GM23338 (cell line): ENCODE results near the gene STAB2. TPM values are rescaled to one million over a fixed set of nuclear protein-coding genes. Genes with fewer than 3 reads are reported as not detected.

Experiments used
- ATAC-seq: fragments of 200-7000 bp; cut with Tn5 transposase; 3 replicates; pipeline ENCODE4 v1.9.1; 2020
- DNase-seq: peaks from one replicate; pipeline ENCODE4 v3.0.0-alpha.2; 2015; ENCODE audit warnings: low spot score
- H2AFZ ChIP-seq: fragments of 200-600 bp; sonication (generic); 2 replicates; pipeline ENCODE4 v1.8.0; 2016; ENCODE audit warnings: antibody characterized with exemption, mild to moderate bottlenecking, moderate library complexity
- H3F3A ChIP-seq: fragments of 200-600 bp; sonication (generic); replicated peaks from 2 replicates; pipeline ENCODE4 v1.8.0; 2017; ENCODE audit warnings: antibody characterized with exemption, mixed run types, low read depth
- H3K27ac ChIP-seq: fragments of 200-600 bp; sonication (generic); 2 replicates; pipeline ENCODE4 v1.6.1; 2016; ENCODE audit warnings: low read depth
- H3K27me3 ChIP-seq: fragments of 200-600 bp; sonication (generic); 2 replicates; pipeline ENCODE4 v1.8.0; 2016; ENCODE audit warnings: mild to moderate bottlenecking, mixed run types, moderate library complexity; ENCODE audit not compliant: insufficient read depth
- H3K36me3 ChIP-seq: fragments of 200-600 bp; sonication (generic); 2 replicates; pipeline ENCODE4 v1.8.0; 2016; ENCODE audit warnings: mild to moderate bottlenecking; ENCODE audit not compliant: insufficient read depth
- H3K4me1 ChIP-seq: fragments of 200-600 bp; sonication (generic); 2 replicates; pipeline ENCODE4 v1.8.0; 2016; ENCODE audit warnings: mild to moderate bottlenecking, moderate library complexity; ENCODE audit not compliant: insufficient read depth
- H3K4me2 ChIP-seq: fragments of 200-600 bp; sonication (generic); 2 replicates; pipeline ENCODE4 v1.7.1; 2017; ENCODE audit warnings: mixed run types
- H3K4me3 ChIP-seq: fragments of 200-600 bp; sonication (generic); 2 replicates; pipeline ENCODE4 v1.6.1; 2016; ENCODE audit warnings: mixed run types
- H3K79me2 ChIP-seq: fragments of 200-600 bp; sonication (generic); replicated peaks from 2 replicates; pipeline ENCODE4 v1.8.0; 2017; ENCODE audit warnings: mild to moderate bottlenecking; ENCODE audit not compliant: insufficient read depth
- H3K9me2 ChIP-seq: fragments of 200-600 bp; sonication (generic); 2 replicates; pipeline ENCODE4 v1.8.0; 2017; ENCODE audit not compliant: insufficient read depth
- H4K20me1 ChIP-seq: fragments of 200-600 bp; sonication (generic); replicated peaks from 2 replicates; pipeline ENCODE4 v1.8.0; 2017; ENCODE audit warnings: mild to moderate bottlenecking; ENCODE audit not compliant: insufficient read depth
- H3K27ac Mint-ChIP-seq: 2 replicates; pipeline ENCODE4 v1.8.0; 2020; ENCODE audit warnings: inconsistent platforms, mild to moderate bottlenecking, moderate library complexity, mixed read lengths
- H3K27me3 Mint-ChIP-seq: 3 replicates; pipeline ENCODE4 v1.8.0; 2022; ENCODE audit warnings: low read depth, mild to moderate bottlenecking, moderate library complexity, mixed read lengths, inconsistent platforms; ENCODE audit not compliant: insufficient read depth, poor library complexity
- H3K36me3 Mint-ChIP-seq: 3 replicates; pipeline ENCODE4 v1.8.0; 2021; ENCODE audit warnings: low read depth, mild to moderate bottlenecking, inconsistent platforms, moderate library complexity, mixed read lengths
- H3K4me1 Mint-ChIP-seq: 3 replicates; pipeline ENCODE4 v1.8.0; 2020; ENCODE audit warnings: mild to moderate bottlenecking, inconsistent platforms, mixed read lengths
- H3K4me3 Mint-ChIP-seq: 3 replicates; pipeline ENCODE4 v1.8.0; 2021; ENCODE audit warnings: moderate library complexity, mild to moderate bottlenecking, inconsistent platforms, mixed read lengths
- H3K9me3 Mint-ChIP-seq: 3 replicates; pipeline ENCODE4 v1.8.0; 2020; ENCODE audit warnings: moderate library complexity, mild to moderate bottlenecking, inconsistent platforms, mixed read lengths
- EZH2 ChIP-seq: fragments of 200-600 bp; sonication (generic); IDR thresholded peaks from one replicate; pipeline ENCODE4 v1.8.0; 2017; ENCODE audit warnings: antibody characterized with exemption, mild to moderate bottlenecking, low read depth; ENCODE audit not compliant: unreplicated experiment
- EZH2phosphoT487 ChIP-seq: fragments of 200-600 bp; sonication (generic); IDR thresholded peaks from one replicate; pipeline ENCODE4 v1.8.1; 2018; ENCODE audit warnings: antibody characterized with exemption; ENCODE audit not compliant: unreplicated experiment
- JUNB ChIP-seq: IDR thresholded peaks from one replicate; pipeline ENCODE4 v1.6.1; 2016; ENCODE audit warnings: antibody characterized with exemption; ENCODE audit not compliant: unreplicated experiment
- NANOG ChIP-seq: IDR thresholded peaks from 2 replicates; pipeline ENCODE4 v1.6.1; 2016; ENCODE audit warnings: antibody characterized with exemption, borderline replicate concordance
- STAT1 ChIP-seq: IDR thresholded peaks from one replicate; pipeline ENCODE4 v1.6.1; 2016; ENCODE audit warnings: antibody characterized with exemption; ENCODE audit not compliant: unreplicated experiment
- ZNF114 ChIP-seq: fragments of 250-450 bp; sonication (Bioruptor Pico); IDR thresholded peaks from 2 replicates; pipeline ENCODE4 v1.5.0; 2020; ENCODE audit warnings: mild to moderate bottlenecking, moderate library complexity
- ZNF331 ChIP-seq: fragments of 250-450 bp; sonication (Bioruptor Pico); IDR thresholded peaks from 2 replicates; pipeline ENCODE4 v1.5.0; 2020; ENCODE audit warnings: low read depth, mild to moderate bottlenecking, moderate library complexity
- polyA plus RNA-seq: library from polyadenylated mRNA; unstranded; fragments of >200 nt; fragmentation: Nextera tagmentation; extraction: Ambion mirVana; gene quantifications from 2 replicates; pipeline ENCODE4 v1.2.1, GENCODE V29; 2016
- total RNA-seq: library from RNA; depleted of rRNA; stranded (reverse); fragments of >200 nt; shearing (Covaris generic); gene quantifications from 2 replicates; pipeline ENCODE4 v1.2.3, GENCODE V29; 2014
- TF ChIP-seq, protein P1 (sequence below): fragments of 250-450 bp; sonication (Bioruptor Pico); IDR thresholded peaks from 2 replicates; pipeline ENCODE4 v1.5.0; 2020; ENCODE audit warnings: mild to moderate bottlenecking, moderate library complexity
- TF ChIP-seq, protein P2 (sequence below): IDR thresholded peaks from one replicate; pipeline ENCODE4 v1.6.1; 2018; ENCODE audit warnings: antibody characterized with exemption; ENCODE audit not compliant: unreplicated experiment
- TF ChIP-seq, protein P3 (sequence below): IDR thresholded peaks from 2 replicates; pipeline ENCODE4 v1.6.1; 2016; ENCODE audit warnings: antibody characterized with exemption

STAB2 gene
- total and polyA plus RNA-seq, 2 experiments from 2014 or later: 0.14 TPM; not detected in 1

DNA sequence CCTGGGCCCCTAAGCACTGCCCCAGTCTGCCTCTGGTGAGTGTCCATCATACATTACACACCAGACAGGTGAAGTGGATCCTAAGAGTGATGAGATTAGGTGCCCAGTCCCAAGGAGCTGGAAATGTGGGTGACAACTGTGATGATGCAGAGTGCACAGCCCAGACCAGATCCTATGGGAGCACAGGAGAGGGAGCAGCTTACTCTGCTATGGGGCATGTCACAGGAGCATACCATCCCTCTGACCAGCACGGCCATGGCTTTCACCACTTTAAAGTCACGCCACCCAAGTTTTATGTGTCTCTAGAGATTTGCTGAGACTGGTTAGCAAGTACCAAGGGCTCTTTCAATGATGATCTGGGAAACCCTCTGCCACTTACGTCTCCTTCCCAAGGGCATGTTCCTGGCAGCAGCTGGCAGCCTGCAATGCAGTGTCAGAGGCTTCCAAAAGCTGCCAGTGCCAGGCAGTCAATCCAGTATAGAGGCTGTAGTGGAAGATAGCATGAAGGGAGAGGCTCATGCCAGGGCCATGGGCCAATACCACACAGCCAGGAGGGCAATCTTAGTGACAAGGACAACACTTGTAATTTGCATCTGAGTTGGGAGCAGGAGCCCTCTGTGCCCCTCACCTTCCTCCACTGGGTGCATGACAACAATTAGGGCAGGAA is 40.2 kb downstream of the STAB2 start:
- no peak overlapping the region for H3K27ac Mint-ChIP-seq

More for the DNA sequence above, 40.2 kb downstream of the STAB2 start:
- DNase-seq: no peak
- Histone ChIP-seq H3F3A (no peaks in the 10 kb centered on the region), H3K4me1 (no peaks in the 10 kb centered on the region), H3K27me3 (no peaks in the 10 kb centered on the region), H3K36me3 (no peaks in the 10 kb centered on the region), H3K4me2 (no peak overlapping the region), H3K4me3 (no peak overlapping the region), H3K79me2 (no peaks in the 10 kb centered on the region), H2AFZ (no peak overlapping the region), H3K27ac (no peak overlapping the region), H3K9me2 (no peaks in the 10 kb centered on the region; the same call in 1 of the 2 replicates), H4K20me1 (no peaks in the 10 kb centered on the region)
- Mint-ChIP-seq H3K36me3 (no peaks in the 10 kb centered on the region), H3K9me3 (no peaks in the 10 kb centered on the region), H3K27me3 (peaks cover 3% of the 10 kb centered on the region), H3K4me3 (no peak overlapping the region), H3K4me1 (no peaks in the 10 kb centered on the region)
- no peak for ATAC-seq
- TF ChIP-seq EZH2 (no peak), STAT1 (no peak), NANOG (no peak), EZH2phosphoT487 (no peak), ZNF114 (CRISPR knock-in tag) (no peak), JUNB (no peak), ZNF331 (CRISPR knock-in tag) (no peak)
- TF ChIP-seq, protein P1, sequence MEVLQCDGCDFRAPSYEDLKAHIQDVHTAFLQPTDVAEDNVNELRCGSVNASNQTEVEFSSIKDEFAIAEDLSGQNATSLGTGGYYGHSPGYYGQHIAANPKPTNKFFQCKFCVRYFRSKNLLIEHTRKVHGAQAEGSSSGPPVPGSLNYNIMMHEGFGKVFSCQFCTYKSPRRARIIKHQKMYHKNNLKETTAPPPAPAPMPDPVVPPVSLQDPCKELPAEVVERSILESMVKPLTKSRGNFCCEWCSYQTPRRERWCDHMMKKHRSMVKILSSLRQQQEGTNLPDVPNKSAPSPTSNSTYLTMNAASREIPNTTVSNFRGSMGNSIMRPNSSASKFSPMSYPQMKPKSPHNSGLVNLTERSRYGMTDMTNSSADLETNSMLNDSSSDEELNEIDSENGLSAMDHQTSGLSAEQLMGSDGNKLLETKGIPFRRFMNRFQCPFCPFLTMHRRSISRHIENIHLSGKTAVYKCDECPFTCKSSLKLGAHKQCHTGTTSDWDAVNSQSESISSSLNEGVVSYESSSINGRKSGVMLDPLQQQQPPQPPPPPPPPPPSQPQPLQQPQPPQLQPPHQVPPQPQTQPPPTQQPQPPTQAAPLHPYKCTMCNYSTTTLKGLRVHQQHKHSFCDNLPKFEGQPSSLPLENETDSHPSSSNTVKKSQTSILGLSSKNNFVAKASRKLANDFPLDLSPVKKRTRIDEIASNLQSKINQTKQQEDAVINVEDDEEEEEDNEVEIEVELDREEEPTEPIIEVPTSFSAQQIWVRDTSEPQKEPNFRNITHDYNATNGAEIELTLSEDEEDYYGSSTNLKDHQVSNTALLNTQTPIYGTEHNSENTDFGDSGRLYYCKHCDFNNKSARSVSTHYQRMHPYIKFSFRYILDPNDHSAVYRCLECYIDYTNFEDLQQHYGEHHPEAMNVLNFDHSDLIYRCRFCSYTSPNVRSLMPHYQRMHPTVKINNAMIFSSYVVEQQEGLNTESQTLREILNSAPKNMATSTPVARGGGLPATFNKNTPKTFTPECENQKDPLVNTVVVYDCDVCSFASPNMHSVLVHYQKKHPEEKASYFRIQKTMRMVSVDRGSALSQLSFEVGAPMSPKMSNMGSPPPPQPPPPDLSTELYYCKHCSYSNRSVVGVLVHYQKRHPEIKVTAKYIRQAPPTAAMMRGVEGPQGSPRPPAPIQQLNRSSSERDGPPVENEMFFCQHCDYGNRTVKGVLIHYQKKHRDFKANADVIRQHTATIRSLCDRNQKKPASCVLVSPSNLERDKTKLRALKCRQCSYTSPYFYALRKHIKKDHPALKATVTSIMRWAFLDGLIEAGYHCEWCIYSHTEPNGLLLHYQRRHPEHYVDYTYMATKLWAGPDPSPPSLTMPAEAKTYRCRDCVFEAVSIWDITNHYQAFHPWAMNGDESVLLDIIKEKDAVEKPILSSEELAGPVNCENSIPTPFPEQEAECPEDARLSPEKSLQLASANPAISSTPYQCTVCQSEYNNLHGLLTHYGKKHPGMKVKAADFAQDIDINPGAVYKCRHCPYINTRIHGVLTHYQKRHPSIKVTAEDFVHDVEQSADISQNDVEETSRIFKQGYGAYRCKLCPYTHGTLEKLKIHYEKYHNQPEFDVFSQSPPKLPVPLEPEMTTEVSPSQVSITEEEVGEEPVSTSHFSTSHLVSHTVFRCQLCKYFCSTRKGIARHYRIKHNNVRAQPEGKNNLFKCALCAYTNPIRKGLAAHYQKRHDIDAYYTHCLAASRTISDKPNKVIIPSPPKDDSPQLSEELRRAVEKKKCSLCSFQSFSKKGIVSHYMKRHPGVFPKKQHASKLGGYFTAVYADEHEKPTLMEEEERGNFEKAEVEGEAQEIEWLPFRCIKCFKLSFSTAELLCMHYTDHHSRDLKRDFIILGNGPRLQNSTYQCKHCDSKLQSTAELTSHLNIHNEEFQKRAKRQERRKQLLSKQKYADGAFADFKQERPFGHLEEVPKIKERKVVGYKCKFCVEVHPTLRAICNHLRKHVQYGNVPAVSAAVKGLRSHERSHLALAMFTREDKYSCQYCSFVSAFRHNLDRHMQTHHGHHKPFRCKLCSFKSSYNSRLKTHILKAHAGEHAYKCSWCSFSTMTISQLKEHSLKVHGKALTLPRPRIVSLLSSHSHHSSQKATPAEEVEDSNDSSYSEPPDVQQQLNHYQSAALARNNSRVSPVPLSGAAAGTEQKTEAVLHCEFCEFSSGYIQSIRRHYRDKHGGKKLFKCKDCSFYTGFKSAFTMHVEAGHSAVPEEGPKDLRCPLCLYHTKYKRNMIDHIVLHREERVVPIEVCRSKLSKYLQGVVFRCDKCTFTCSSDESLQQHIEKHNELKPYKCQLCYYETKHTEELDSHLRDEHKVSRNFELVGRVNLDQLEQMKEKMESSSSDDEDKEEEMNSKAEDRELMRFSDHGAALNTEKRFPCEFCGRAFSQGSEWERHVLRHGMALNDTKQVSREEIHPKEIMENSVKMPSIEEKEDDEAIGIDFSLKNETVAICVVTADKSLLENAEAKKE (CRISPR knock-in tag): no peak
- TF ChIP-seq, protein P2, sequence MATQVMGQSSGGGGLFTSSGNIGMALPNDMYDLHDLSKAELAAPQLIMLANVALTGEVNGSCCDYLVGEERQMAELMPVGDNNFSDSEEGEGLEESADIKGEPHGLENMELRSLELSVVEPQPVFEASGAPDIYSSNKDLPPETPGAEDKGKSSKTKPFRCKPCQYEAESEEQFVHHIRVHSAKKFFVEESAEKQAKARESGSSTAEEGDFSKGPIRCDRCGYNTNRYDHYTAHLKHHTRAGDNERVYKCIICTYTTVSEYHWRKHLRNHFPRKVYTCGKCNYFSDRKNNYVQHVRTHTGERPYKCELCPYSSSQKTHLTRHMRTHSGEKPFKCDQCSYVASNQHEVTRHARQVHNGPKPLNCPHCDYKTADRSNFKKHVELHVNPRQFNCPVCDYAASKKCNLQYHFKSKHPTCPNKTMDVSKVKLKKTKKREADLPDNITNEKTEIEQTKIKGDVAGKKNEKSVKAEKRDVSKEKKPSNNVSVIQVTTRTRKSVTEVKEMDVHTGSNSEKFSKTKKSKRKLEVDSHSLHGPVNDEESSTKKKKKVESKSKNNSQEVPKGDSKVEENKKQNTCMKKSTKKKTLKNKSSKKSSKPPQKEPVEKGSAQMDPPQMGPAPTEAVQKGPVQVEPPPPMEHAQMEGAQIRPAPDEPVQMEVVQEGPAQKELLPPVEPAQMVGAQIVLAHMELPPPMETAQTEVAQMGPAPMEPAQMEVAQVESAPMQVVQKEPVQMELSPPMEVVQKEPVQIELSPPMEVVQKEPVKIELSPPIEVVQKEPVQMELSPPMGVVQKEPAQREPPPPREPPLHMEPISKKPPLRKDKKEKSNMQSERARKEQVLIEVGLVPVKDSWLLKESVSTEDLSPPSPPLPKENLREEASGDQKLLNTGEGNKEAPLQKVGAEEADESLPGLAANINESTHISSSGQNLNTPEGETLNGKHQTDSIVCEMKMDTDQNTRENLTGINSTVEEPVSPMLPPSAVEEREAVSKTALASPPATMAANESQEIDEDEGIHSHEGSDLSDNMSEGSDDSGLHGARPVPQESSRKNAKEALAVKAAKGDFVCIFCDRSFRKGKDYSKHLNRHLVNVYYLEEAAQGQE: no peak
- TF ChIP-seq, protein P3, sequence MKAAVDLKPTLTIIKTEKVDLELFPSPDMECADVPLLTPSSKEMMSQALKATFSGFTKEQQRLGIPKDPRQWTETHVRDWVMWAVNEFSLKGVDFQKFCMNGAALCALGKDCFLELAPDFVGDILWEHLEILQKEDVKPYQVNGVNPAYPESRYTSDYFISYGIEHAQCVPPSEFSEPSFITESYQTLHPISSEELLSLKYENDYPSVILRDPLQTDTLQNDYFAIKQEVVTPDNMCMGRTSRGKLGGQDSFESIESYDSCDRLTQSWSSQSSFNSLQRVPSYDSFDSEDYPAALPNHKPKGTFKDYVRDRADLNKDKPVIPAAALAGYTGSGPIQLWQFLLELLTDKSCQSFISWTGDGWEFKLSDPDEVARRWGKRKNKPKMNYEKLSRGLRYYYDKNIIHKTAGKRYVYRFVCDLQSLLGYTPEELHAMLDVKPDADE: no peak
